IMR-90 (cell line): Measurements from ENCODE around the gene CEL. TPM values are rescaled to one million over a fixed set of nuclear protein-coding genes. Genes with fewer than 3 reads are reported as not detected.

ENCODE experiments used
- ATAC-seq: fragments of 200-7000 bp; cut with Tn5 transposase; 2 replicates; pipeline ENCODE4 v1.9.1; 2020; ENCODE audit warnings: low read depth, mild to moderate bottlenecking, moderate library complexity
- BruUV-seq: library from RNA; stranded (reverse); fragments of 400-500 nt; replicated peaks from 2 replicates; lab custom pipeline; 2021; lab: Mats Ljungman, UMichigan
- CTCF ChIA-PET: fragments of 300-600 bp; formaldehyde crosslinking; extraction: SDS; loops from one replicate; lab custom pipeline; 2021; ENCODE audit warnings: antibody characterized with exemption; lab: Yijun Ruan, JAX
- POLR2A ChIA-PET: fragments of 300-600 bp; sonication (Branson Sonifier 250); formaldehyde crosslinking; loops from one replicate; lab custom pipeline; 2022; ENCODE audit warnings: antibody characterized with exemption; ENCODE audit not compliant: unreplicated experiment; lab: Charles Lee
- DNase-seq: peaks from one replicate; pipeline ENCODE4 v3.0.0; 2013
- H2AFZ ChIP-seq: replicated peaks from 2 replicates; pipeline ENCODE3; 2013; ENCODE audit warnings: low read length, mild to moderate bottlenecking; ENCODE audit not compliant: poor library complexity
- H2AK5ac ChIP-seq: 2 replicates; pipeline ENCODE4 v1.6.1; 2013; ENCODE audit warnings: low read depth, low read length, inconsistent platforms
- H2AK9ac ChIP-seq: replicated peaks from 2 replicates; pipeline ENCODE3; 2013; ENCODE audit warnings: mild to moderate bottlenecking, low read depth, low read length, moderate library complexity; ENCODE audit not compliant: poor library complexity
- H2BK120ac ChIP-seq: 2 replicates; pipeline ENCODE4 v1.6.1; 2013; ENCODE audit warnings: low read depth, low read length, inconsistent platforms
- H2BK15ac ChIP-seq: 3 replicates; pipeline ENCODE4 v1.6.1; 2013; ENCODE audit warnings: low read depth, low read length, inconsistent platforms
- H2BK20ac ChIP-seq: 2 replicates; pipeline ENCODE4 v1.6.1; 2013; ENCODE audit warnings: low read depth, mild to moderate bottlenecking, inconsistent platforms, low read length, moderate library complexity
- H2BK5ac ChIP-seq: 2 replicates; pipeline ENCODE4 v1.6.1; 2013; ENCODE audit warnings: mild to moderate bottlenecking, low read depth, low read length, inconsistent platforms; ENCODE audit not compliant: poor library complexity, severe bottlenecking
- H3K14ac ChIP-seq: replicated peaks from 2 replicates; pipeline ENCODE4 v1.6.1; 2013; ENCODE audit warnings: low read depth, low read length, inconsistent platforms
- H3K18ac ChIP-seq: 2 replicates; pipeline ENCODE4 v1.6.1; 2013; ENCODE audit warnings: low read depth, low read length, control low read depth
- H3K23ac ChIP-seq: 2 replicates; pipeline ENCODE4 v1.6.1; 2013; ENCODE audit warnings: low read depth, low read length, inconsistent platforms
- H3K27ac ChIP-seq: 2 replicates; pipeline ENCODE4 v1.5.1; 2013; ENCODE audit warnings: mild to moderate bottlenecking, control low read depth, low read length; ENCODE audit not compliant: insufficient read depth
- H3K27me3 ChIP-seq: 2 replicates; pipeline ENCODE4 v1.6.1; 2013; ENCODE audit warnings: low read length; ENCODE audit not compliant: control insufficient read depth, insufficient read depth
- H3K36me3 ChIP-seq: 2 replicates; pipeline ENCODE4 v1.6.1; 2013; ENCODE audit warnings: low read length, mixed read lengths; ENCODE audit not compliant: control insufficient read depth, insufficient read depth
- H3K4ac ChIP-seq: 2 replicates; pipeline ENCODE4 v1.6.1; 2013; ENCODE audit warnings: low read depth, low read length, inconsistent platforms
- H3K4me1 ChIP-seq: 2 replicates; pipeline ENCODE4 v1.6.1; 2013; ENCODE audit warnings: low read length, mixed read lengths; ENCODE audit not compliant: control insufficient read depth, insufficient read depth
- H3K4me2 ChIP-seq: 2 replicates; pipeline ENCODE4 v1.6.1; 2013; ENCODE audit warnings: low read depth, mild to moderate bottlenecking, control low read depth, low read length, moderate library complexity
- H3K4me3 ChIP-seq: 2 replicates; pipeline ENCODE4 v1.5.1; 2013; ENCODE audit warnings: low read depth, mild to moderate bottlenecking, control low read depth, low read length, moderate library complexity; ENCODE audit not compliant: insufficient read depth
- H3K56ac ChIP-seq: 2 replicates; pipeline ENCODE4 v1.6.1; 2013; ENCODE audit warnings: low read length, inconsistent platforms; ENCODE audit not compliant: insufficient read depth; ENCODE audit errors: extremely low read depth
- H3K79me1 ChIP-seq, 2 experiments: 2 replicates each; pipeline ENCODE4 v1.6.1; 2013; ENCODE audit warnings: low read length in 2 of 2, inconsistent platforms in 1 of 2, low read depth in 1 of 2
- H3K9ac ChIP-seq: 2 replicates; pipeline ENCODE4 v1.6.1; 2013; ENCODE audit warnings: low read depth, low read length, control low read depth
- H3K9me1 ChIP-seq: 2 replicates; pipeline ENCODE4 v1.6.1; 2013; ENCODE audit warnings: low read length, inconsistent platforms; ENCODE audit not compliant: insufficient read depth
- H3K9me3 ChIP-seq: 2 replicates; pipeline ENCODE4 v1.6.1; 2013; ENCODE audit warnings: low read length; ENCODE audit not compliant: control insufficient read depth, insufficient read depth
- H4K20me1 ChIP-seq: 2 replicates; pipeline ENCODE4 v1.6.1; 2013; ENCODE audit warnings: low read length, inconsistent platforms; ENCODE audit not compliant: insufficient read depth
- H4K5ac ChIP-seq: 2 replicates; pipeline ENCODE4 v1.6.1; 2013; ENCODE audit warnings: mild to moderate bottlenecking, low read depth, low read length, control low read depth
- H4K8ac ChIP-seq, 2 experiments: 2 replicates each; pipeline ENCODE4 v1.6.1; 2013; ENCODE audit warnings: low read depth in 2 of 2, low read length in 2 of 2, control low read depth in 1 of 2, inconsistent platforms in 1 of 2
- H4K91ac ChIP-seq: 2 replicates; pipeline ENCODE4 v1.6.1; 2013; ENCODE audit warnings: low read depth, low read length, inconsistent platforms; ENCODE audit not compliant: insufficient read depth
- BHLHE40 ChIP-seq: fragments of 150-350 bp; IDR thresholded peaks from 2 replicates; pipeline ENCODE4 v1.6.1; 2016; ENCODE audit warnings: mild to moderate bottlenecking, low read depth, low read length
- CEBPB ChIP-seq: IDR thresholded peaks from 2 replicates; pipeline ENCODE4 v1.6.1; 2012; ENCODE audit warnings: low read depth, low read length, improper control_type of control experiment
- CHD1 ChIP-seq: IDR thresholded peaks from 2 replicates; pipeline ENCODE4 v1.6.1; 2012; ENCODE audit warnings: low read depth, low read length, improper control_type of control experiment
- CTCF ChIP-seq: conservative IDR thresholded peaks from 2 replicates; pipeline ENCODE4 v1.5.1; 2012; ENCODE audit warnings: mild to moderate bottlenecking, low read depth, low read length, improper control_type of control experiment
- ELK1 ChIP-seq: fragments of 150-350 bp; IDR thresholded peaks from 2 replicates; pipeline ENCODE4 v1.6.1; 2016; ENCODE audit warnings: low read depth, mild to moderate bottlenecking, low read length, moderate library complexity, borderline replicate concordance
- FOS ChIP-seq: fragments of 150-350 bp; IDR thresholded peaks from 2 replicates; pipeline ENCODE4 v1.6.1; 2016; ENCODE audit warnings: low read depth, low read length
- MAFK ChIP-seq: IDR thresholded peaks from 2 replicates; pipeline ENCODE4 v1.6.1; 2012; ENCODE audit warnings: low read depth, low read length, improper control_type of control experiment
- MAZ ChIP-seq: IDR thresholded peaks from 2 replicates; pipeline ENCODE4 v1.6.1; 2012; ENCODE audit warnings: low read depth, mild to moderate bottlenecking, low read length, improper control_type of control experiment, moderate library complexity, borderline replicate concordance
- MXI1 ChIP-seq: IDR thresholded peaks from 2 replicates; pipeline ENCODE4 v1.6.1; 2012; ENCODE audit warnings: low read depth, mild to moderate bottlenecking, low read length, moderate library complexity, borderline replicate concordance
- NFE2L2 ChIP-seq: fragments of 150-350 bp; IDR thresholded peaks from 2 replicates; pipeline ENCODE4 v1.6.1; 2016; ENCODE audit warnings: low read depth, mild to moderate bottlenecking, low read length
- POLR2A ChIP-seq: IDR thresholded peaks from 2 replicates; pipeline ENCODE4 v1.6.1; 2012; ENCODE audit warnings: mild to moderate bottlenecking, low read depth, low read length
- RAD21 ChIP-seq: IDR thresholded peaks from 2 replicates; pipeline ENCODE4 v1.6.1; 2012; ENCODE audit warnings: low read length, improper control_type of control experiment
- RCOR1 ChIP-seq: IDR thresholded peaks from 2 replicates; pipeline ENCODE4 v1.6.1; 2012; ENCODE audit warnings: mild to moderate bottlenecking, low read length, improper control_type of control experiment; ENCODE audit not compliant: insufficient replicate concordance
- RFX5 ChIP-seq: IDR thresholded peaks from 2 replicates; pipeline ENCODE4 v1.8.0; 2012; ENCODE audit warnings: low read depth, mild to moderate bottlenecking, low read length, moderate library complexity
- SMC3 ChIP-seq: fragments of 150-350 bp; IDR thresholded peaks from 2 replicates; pipeline ENCODE4 v1.6.1; 2016; ENCODE audit warnings: low read depth, mild to moderate bottlenecking, antibody characterized with exemption, low read length, moderate library complexity
- USF2 ChIP-seq: fragments of 150-350 bp; IDR thresholded peaks from 2 replicates; pipeline ENCODE4 v1.6.1; 2017; ENCODE audit warnings: mild to moderate bottlenecking, antibody characterized with exemption, low read length, low read depth
- WGBS, 2 experiments: methylation state at CpG; one replicate each; pipeline versions ENCODE4 v1.1.5 to v1.1.7; 2013; ENCODE audit warnings: missing lambda C conversion rate in 2 of 2; ENCODE audit not compliant: insufficient read length in 1 of 2; ENCODE audit errors: extremely low coverage in 2 of 2; 5-methylcytosine and 5-hydroxymethylcytosine counted together
- dilution Hi-C: fragments of 300-500 bp; cut with HindIII; formaldehyde crosslinking; loops from one replicate; pipeline ENCODE4 v1.14.3; 2018; ENCODE audit warnings: low sequenced_read_pairs; ENCODE audit not compliant: unreplicated experiment
- in situ Hi-C: fragments of 300-500 bp; cut with MboI; formaldehyde crosslinking; loops from 3 replicates; pipeline ENCODE4 v1.14.3; 2019; ENCODE audit warnings: low sequenced_read_pairs, inconsistent platforms, mixed read lengths
- intact Hi-C: fragments of 100-400 bp; cut with micrococcal nuclease; formaldehyde crosslinking; loops from 2 replicates; pipeline ENCODE4 v1.10.0; 2022
- polyA plus RNA-seq, 3 experiments: library from polyadenylated mRNA; depleted of rRNA; stranded (reverse); fragments of >200 nt; gene quantifications; 2 replicates each; pipeline ENCODE4 v1.2.3, GENCODE V29; 2012; ENCODE audit warnings: low replicate concordance in 1 of 3
- total RNA-seq: library from RNA; depleted of rRNA; stranded (reverse); fragments of >200 nt; gene quantifications from 2 replicates; pipeline ENCODE4 v1.2.3, GENCODE V29; 2012

The CEL gene
- total and polyA plus RNA-seq, 2 of the 4 experiments (the other 2 are of a cell fraction), result under 0.01 to 0.75 TPM

- no peak overlapping the region for H3K27ac ChIP-seq
- BruUV-seq, result no TSS peak
- CTCF ChIA-PET, result interaction anchor here (1.7 kb wide), 1 partner anchor 100 kb away, joined by 4 read pairs; no protein-coding TSS in a partner anchor
Observed at GRCh38 chr9:133044661-133045060, 17.1 kb upstream of the CEL start.

More at GRCh38 chr9:133044661-133045060, 17.1 kb upstream of the CEL start:
- Histone ChIP-seq H3K9me1 (no peaks in the 10 kb centered on the region), H3K79me1 (peaks cover 5 to 40% of the 10 kb centered on the region in 2 experiments; a peak in 3 of 4 replicates), H3K4ac (no peak overlapping the region), H3K27me3 (no peaks in the 10 kb centered on the region), H3K4me3 (no peak overlapping the region), H4K91ac (no peak overlapping the region), H3K23ac (no peak overlapping the region), H2BK120ac (no peak overlapping the region), H4K20me1 (peaks cover 28% of the 10 kb centered on the region), H3K18ac (no peak overlapping the region), H3K9me3 (no peaks in the 10 kb centered on the region), H4K5ac (no peak overlapping the region), H2AFZ (no peak overlapping the region), H3K36me3 (peaks cover 57% of the 10 kb centered on the region), H3K4me1 (no peaks in the 10 kb centered on the region), H3K9ac (no peak overlapping the region), H3K14ac (no peak overlapping the region), H2BK20ac (no peak overlapping the region), H2BK15ac (no peak overlapping the region), H2AK5ac (no peak overlapping the region), H4K8ac (no peak overlapping the region), H3K4me2 (no peak overlapping the region), H2AK9ac (no peak overlapping the region), H2BK5ac (no peak overlapping the region), H3K56ac (no peak overlapping the region)
- in situ Hi-C loops, result loop anchor here (5.0 to 25.0 kb wide), 2 partner anchors 108 to 443 kb away; partner anchors contain the start of gene SLC2A6
- ATAC-seq (no peak), DNase-seq (no peak)
- WGBS, 2 experiments, result 80% methylated on average over 1 of the region's 11 CpGs; no CpG with 5 or more reads in 1 of the 2 experiments
- POLR2A ChIA-PET, result interaction anchor here (0.6 kb wide), 1 partner anchor 758 kb away, joined by 3 read pairs; no protein-coding TSS in a partner anchor
- intact Hi-C loops, result no loop called here
- dilution Hi-C loops, result no loop called here
- no peak for TF ChIP-seq MAFK
- TF ChIP-seq CEBPB, result no peak
- no peak for TF ChIP-seq USF2
- TF ChIP-seq RAD21, result no peak
- TF ChIP-seq MAZ, result no peak
- TF ChIP-seq RCOR1, result no peak
- no peak for TF ChIP-seq RFX5
- TF ChIP-seq POLR2A, result no peak
- no peak for TF ChIP-seq ELK1
- no peak for TF ChIP-seq CHD1
- TF ChIP-seq SMC3, result no peak
- no peak for TF ChIP-seq MXI1
- no peak for TF ChIP-seq NFE2L2
- TF ChIP-seq BHLHE40, result no peak
- TF ChIP-seq CTCF, result no peak
- no peak for TF ChIP-seq FOS
